Measurements from ENCODE around the gene C6orf89. TPM values are rescaled to one million over a fixed set of nuclear protein-coding genes. Genes with fewer than 3 reads are reported as not detected.
"Not testable (repeated sequence)": the region's sequence is repeated elsewhere in the genome, so short reads cannot be mapped to it uniquely, and the experiment has no call there.

Gene C6orf89
- total RNA-seq, 8 experiments from 2014 or later: 22.2 to 55.6 (median 34.5) TPM

DNA sequence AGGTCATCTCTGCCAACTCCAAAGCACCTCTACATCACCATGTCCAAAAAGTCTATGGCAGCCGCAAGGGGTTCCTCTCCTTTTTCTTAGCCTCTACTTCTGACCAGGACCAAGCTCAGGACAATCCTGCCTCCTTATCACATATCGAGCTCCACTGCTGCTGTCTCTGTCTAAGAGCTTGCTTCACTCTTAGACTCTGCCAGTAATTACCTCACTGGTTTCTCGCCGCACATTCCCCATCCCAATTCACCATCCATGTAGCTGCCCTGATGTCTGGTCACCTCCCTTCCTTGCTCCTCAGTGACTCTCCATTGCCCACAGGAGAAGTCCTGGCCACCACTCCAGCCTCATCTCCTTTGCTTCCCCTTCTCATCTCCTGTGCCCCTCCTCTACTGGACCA is 44.7 kb downstream of the C6orf89 start:
- in situ Hi-C loops (cut with MboI; ENCODE audit: low pct_unique_long_range_greater_than_20kb in 2 of 9, low sequenced_read_pairs in 9 of 9, unreplicated experiment in 9 of 9): no loop called here
- no peak for ATAC-seq (replicated peaks in 6 of 8)
- H3K4me1 ChIP-seq (replicated peaks in 1 of 2): peaks cover 0 to 6% of the 10 kb centered on the region in 2 donors
- no peak overlapping the region for H3K4me3 ChIP-seq
- no peak overlapping the region for H3K27ac ChIP-seq
- WGBS, 10 experiments: 80 to 100% (median 98%) methylated on average over 2 to 4 of the region's 4 CpGs; no CpG with 5 or more reads in 4 of the 10 experiments

DNA sequence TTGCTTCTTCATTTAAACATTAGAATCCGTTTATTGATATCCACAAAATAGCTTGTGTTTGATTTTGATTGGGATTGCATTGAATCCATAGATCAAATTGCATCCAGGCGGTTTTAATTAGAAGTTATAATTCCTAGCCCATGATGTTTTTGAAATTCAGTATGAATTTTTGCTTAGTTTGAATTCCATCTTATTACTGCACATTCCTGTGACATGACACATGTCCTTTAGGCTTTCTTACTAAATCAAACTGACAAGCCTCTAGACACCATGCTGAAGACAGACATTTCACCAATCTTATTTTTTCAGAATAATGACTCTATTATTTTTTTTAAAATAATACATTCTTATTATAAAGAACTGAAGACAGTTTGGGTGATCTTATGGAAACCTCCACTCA is 47.4 kb downstream of the C6orf89 start:
- in situ Hi-C loops (cut with MboI; ENCODE audit: low pct_unique_long_range_greater_than_20kb in 2 of 9, low sequenced_read_pairs in 9 of 9, unreplicated experiment in 9 of 9): no loop called here
- WGBS, 10 experiments: 17 to 82% (median 52%) methylated on average over 1 to 2 of the region's 2 CpGs; no CpG with 5 or more reads in 2 of the 10 experiments
- H3K27ac ChIP-seq: no peak overlapping the region
- no peaks in the 10 kb centered on the region for H3K4me1 ChIP-seq (replicated peaks in 1 of 2)
- H3K4me3 ChIP-seq: no peak overlapping the region
- peak in 3 of 8 experiments; percentile 52 to 70 (median 65) for ATAC-seq (replicated peaks in 6 of 8)

DNA sequence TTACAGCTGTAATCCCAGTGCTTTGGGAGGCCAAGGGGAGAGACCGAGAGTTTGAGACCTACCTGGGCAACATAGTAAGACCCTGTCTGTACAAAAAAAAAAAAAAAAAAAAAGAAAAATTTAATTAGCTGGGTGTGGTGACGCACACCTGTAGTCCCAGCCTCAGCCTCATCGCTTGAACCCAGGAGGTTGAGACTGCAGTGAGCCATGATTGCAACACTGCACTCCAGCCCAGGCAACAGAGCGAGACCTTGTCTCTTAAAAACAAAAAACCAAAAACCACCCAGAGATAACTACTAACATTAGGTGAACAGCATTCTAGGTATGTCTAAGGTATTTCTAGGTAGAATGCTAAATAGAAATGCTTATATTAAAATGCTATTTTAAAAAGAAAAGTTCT is 47.8 kb downstream of the C6orf89 start:
- no peaks in the 10 kb centered on the region for H3K4me1 ChIP-seq (replicated peaks in 1 of 2)
- H3K27ac ChIP-seq: no peak overlapping the region
- in situ Hi-C loops (cut with MboI; ENCODE audit: low pct_unique_long_range_greater_than_20kb in 2 of 9, low sequenced_read_pairs in 9 of 9, unreplicated experiment in 9 of 9): no loop called here
- no peak overlapping the region for H3K4me3 ChIP-seq
- WGBS, 10 experiments: 70 to 100% (median 92%) methylated on average over 1 to 4 of the region's 4 CpGs; no CpG with 5 or more reads in 2 of the 10 experiments
- no peak for ATAC-seq (replicated peaks in 6 of 8)

DNA sequence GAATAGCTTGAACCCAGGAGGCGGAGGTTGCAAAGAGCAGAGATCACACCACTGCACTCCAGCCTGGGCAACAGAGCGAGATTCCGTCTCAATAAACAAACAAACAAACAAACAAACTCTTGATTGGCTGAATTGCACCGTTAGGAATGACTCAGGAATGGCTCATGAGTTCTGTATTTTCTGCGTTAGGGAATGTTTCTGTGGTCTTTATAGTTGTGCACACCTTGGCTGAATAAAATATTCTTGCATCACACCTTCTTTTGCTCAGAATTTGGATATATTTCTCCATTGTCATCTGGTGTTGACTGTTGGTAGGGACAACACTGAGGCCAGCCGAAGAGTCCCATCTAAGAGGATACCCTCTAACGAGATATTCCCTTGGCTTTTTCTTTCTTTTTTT is 49.1 kb downstream of the C6orf89 start:
- 80 to 100% (median 91%) methylated on average over 4 to 7 of the region's 7 CpGs; no CpG with 5 or more reads in 1 of the 10 experiments for whole genome bisulfite sequencing, 10 experiments

DNA sequence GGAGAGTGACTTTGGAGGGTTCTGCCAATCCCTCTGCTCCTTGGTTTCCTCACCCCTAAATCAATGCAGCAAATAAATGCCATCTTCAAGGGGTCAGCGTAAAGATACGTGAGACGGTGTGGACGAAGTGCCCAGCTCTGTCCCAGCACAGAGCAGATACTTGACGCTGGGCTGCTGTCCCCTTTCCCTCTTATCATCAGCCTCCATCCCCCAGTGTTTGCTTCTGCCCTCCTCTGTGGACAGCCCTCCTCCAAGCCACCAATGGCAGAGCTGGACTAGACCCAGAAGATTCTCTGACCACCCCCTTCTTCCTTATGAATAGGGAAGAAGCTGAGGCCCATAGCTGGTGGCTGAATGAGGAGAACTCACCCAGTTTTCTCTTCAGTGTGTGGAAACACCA is 51.1 kb downstream of the C6orf89 start:
- H3K4me1 ChIP-seq (replicated peaks in 1 of 2): no peaks in the 10 kb centered on the region
- 97 to 100% (median 100%) methylated on average over 1 to 5 of the region's 5 CpGs; no CpG with 5 or more reads in 6 of the 10 experiments for WGBS, 10 experiments
- no peak for ATAC-seq (replicated peaks in 6 of 8)
- no peak overlapping the region for H3K4me3 ChIP-seq
- H3K27ac ChIP-seq: no peak overlapping the region
- in situ Hi-C loops (cut with MboI; ENCODE audit: low pct_unique_long_range_greater_than_20kb in 2 of 9, low sequenced_read_pairs in 9 of 9, unreplicated experiment in 9 of 9): no loop called here

More for the DNA sequence above, 49.1 kb downstream of the C6orf89 start:
- no peak for ATAC-seq (replicated peaks in 6 of 8)
- no peak overlapping the region for H3K4me3 ChIP-seq
- in situ Hi-C loops (cut with MboI; ENCODE audit: low pct_unique_long_range_greater_than_20kb in 2 of 9, low sequenced_read_pairs in 9 of 9, unreplicated experiment in 9 of 9): no loop called here
- H3K4me1 ChIP-seq (replicated peaks in 1 of 2): no peaks in the 10 kb centered on the region
- no peak overlapping the region for H3K27ac ChIP-seq

DNA sequence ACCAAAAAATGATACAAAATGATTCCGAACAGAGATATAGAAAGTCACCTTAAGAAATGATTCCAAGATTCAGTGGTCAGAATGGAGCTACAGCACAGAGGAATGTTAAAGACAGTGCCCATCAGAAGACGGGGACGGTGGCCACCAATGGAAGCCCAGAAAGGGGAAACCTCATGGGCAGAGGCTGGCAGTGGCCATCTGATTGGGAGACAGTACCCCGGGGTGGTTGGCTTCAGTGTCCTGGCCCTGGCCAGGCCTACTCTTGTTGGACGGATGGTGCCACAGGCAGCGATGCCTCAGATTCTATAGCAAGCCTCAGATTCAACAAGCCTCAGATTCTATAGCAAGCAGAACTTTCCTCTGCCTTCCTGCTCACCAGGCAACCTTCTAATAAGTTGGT is 52.1 kb downstream of the C6orf89 start:
- in situ Hi-C loops (cut with MboI; ENCODE audit: low pct_unique_long_range_greater_than_20kb in 2 of 9, low sequenced_read_pairs in 9 of 9, unreplicated experiment in 9 of 9): no loop called here
- ATAC-seq (replicated peaks in 6 of 8): no peak
- H3K4me1 ChIP-seq (replicated peaks in 1 of 2): no peaks in the 10 kb centered on the region
- WGBS, 10 experiments: 80 to 100% (median 91%) methylated on average over 1 to 6 of the region's 6 CpGs; no CpG with 5 or more reads in 1 of the 10 experiments
- no peak overlapping the region for H3K4me3 ChIP-seq
- H3K27ac ChIP-seq: no peak overlapping the region

DNA sequence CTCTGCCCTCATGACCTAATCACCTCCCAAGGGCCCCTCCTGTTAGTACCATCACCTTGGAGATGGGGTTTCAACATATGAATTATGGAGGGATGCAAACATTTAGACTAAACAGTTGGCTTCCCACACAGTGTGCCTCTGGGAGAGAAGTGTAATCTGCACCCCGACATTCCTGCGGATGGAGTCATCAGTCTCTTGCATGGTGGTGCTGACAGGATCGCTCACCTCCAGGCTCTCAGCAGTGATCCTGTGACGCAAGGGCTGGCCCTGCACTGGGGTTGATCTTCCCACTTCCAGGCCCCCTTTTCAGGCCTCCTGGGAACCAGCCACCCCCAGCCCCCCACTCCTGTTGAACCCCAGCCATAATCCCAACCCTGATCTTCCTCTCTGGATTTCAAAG is 52.8 kb downstream of the C6orf89 start:
- in situ Hi-C loops (cut with MboI; ENCODE audit: low pct_unique_long_range_greater_than_20kb in 2 of 9, low sequenced_read_pairs in 9 of 9, unreplicated experiment in 9 of 9): no loop called here
- WGBS, 10 experiments: 8 to 10% methylated on average over 2 of the region's 4 CpGs; no CpG with 5 or more reads in 8 of the 10 experiments
- peak in 1 of 8 experiments; percentile 73 for ATAC-seq (replicated peaks in 6 of 8)

DNA sequence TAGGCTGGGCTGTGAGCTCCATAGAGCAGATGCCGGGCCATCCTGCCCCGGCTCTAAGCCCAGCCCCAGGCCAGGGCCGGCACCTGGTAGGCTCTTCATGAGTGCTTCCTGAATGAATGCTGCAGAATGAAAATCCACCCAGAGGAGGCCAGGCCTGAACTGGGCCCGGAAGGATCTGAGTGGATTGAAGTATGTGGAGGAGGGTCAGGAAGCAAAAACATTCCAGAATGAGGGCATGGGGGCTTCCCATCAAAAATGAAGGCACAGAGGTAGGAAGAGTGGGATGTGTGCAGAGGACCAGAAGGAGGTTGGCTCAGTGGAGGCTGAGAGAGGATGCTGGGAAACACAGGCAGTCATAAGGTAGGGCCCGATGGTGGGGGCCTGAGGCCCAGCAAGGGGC is 53.3 kb downstream of the C6orf89 start:
- in situ Hi-C loops (cut with MboI; ENCODE audit: low pct_unique_long_range_greater_than_20kb in 2 of 9, low sequenced_read_pairs in 9 of 9, unreplicated experiment in 9 of 9); H3K4me3 ChIP-seq; H3K4me1 ChIP-seq (replicated peaks in 1 of 2); ATAC-seq (replicated peaks in 6 of 8); H3K27ac ChIP-seq: not testable (repeated sequence)
- WGBS, 10 experiments: 80 to 100% (median 90%) methylated on average over 1 to 2 of the region's 5 CpGs; no CpG with 5 or more reads in 7 of the 10 experiments

More for the DNA sequence above, 52.8 kb downstream of the C6orf89 start:
- H3K4me3 ChIP-seq: no peak overlapping the region
- H3K4me1 ChIP-seq (replicated peaks in 1 of 2): no peaks in the 10 kb centered on the region
- no peak overlapping the region for H3K27ac ChIP-seq

DNA sequence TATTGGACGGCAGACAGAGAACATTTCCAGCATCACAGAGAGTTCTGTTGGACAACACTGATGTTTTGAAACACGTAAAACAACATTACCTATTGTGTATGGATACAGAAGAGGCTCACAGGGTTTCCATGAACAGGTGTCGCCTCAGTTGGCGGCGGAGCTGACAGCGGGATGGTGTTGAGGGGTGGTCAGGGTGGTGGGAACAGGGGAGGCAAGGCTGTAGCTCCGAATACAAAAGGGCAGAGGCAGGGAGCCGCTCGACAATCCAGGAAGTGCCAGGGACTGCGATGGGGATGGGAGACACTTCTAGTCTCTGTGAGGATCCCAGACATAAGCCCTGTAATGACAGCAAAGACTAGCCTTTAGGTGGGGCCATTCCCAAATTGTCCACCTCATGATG is 54.3 kb downstream of the C6orf89 start:
- ATAC-seq (replicated peaks in 6 of 8): no peak
- in situ Hi-C loops (cut with MboI; ENCODE audit: low pct_unique_long_range_greater_than_20kb in 2 of 9, low sequenced_read_pairs in 9 of 9, unreplicated experiment in 9 of 9): no loop called here
- WGBS, 10 experiments: 60 to 94% (median 83%) methylated on average over 1 to 8 of the region's 10 CpGs; no CpG with 5 or more reads in 3 of the 10 experiments
- no peak overlapping the region for H3K27ac ChIP-seq
- no peak overlapping the region for H3K4me3 ChIP-seq
- no peaks in the 10 kb centered on the region for H3K4me1 ChIP-seq (replicated peaks in 1 of 2)

DNA sequence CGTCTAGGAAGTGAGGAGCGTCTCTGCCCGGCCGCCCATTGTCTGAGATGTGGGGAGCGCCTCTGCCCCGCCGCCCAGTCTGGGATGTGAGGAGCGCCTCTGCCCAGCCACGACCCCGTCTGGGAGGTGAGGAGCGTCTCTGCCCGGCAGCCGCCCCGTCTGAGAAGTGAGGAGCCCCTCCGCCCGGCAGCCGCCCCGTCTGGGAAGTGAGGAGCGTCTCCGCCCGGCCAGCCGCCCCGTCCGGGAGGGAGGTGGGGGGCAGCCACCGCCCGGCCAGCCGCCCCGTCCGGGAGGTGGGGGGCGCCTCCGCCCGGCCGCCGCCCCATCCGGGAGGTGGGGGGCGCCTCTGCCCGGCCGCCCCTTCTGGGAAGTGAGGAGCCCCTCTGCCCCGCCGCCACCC is 55.8 kb downstream of the C6orf89 start:
- in situ Hi-C loops (cut with MboI; ENCODE audit: low pct_unique_long_range_greater_than_20kb in 2 of 9, low sequenced_read_pairs in 9 of 9, unreplicated experiment in 9 of 9); H3K4me1 ChIP-seq (replicated peaks in 1 of 2); H3K27ac ChIP-seq; ATAC-seq (replicated peaks in 6 of 8); H3K4me3 ChIP-seq: not testable (repeated sequence)
- no CpG with 5 or more reads among the region's 40 CpGs for WGBS, 10 experiments

DNA sequence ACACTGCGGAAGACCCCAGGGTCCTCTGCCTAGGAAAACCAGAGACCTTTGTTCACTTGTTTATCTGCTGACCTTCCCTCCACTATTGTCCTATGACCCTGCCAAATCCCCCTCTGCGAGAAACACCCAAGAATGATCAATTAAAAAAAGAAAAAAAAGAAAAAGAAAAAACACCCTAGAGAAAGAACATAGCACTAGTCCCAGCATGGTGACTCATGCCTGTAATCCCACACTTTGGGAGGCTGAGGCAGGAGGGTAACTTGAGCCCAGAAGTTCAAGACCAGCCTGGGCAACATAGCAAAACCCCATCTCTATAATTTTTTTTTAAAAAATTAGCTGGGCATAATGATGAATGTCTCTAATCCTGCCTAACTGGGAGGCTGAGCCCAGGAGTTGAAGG is 56.6 kb downstream of the C6orf89 start:
- H3K4me3 ChIP-seq; in situ Hi-C loops (cut with MboI; ENCODE audit: low pct_unique_long_range_greater_than_20kb in 2 of 9, low sequenced_read_pairs in 9 of 9, unreplicated experiment in 9 of 9); H3K27ac ChIP-seq; H3K4me1 ChIP-seq (replicated peaks in 1 of 2): not testable (repeated sequence)
- ATAC-seq (replicated peaks in 6 of 8): peak in 2 of 8 experiments; percentile 66 to 94
- WGBS, 10 experiments: no CpG with 5 or more reads among the region's 2 CpGs

DNA sequence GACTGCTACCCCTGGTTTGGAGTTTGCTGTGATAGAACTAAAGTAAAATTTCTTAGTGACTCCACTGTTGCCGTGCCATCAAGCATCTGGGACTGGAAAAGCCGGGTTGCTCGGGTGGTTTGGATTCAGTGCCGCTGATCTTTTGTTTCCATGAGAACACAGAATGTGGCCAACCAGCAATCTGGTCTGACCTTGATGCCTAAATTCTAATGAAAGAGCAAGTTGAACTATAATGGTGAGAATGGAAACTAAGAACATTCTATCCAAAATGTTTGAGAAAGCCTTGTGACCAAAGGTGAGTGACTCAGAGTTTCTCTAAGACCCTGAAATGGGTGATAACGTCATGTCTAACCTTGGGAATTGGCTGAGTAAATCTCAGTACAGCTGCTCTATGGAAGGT is 58.9 kb downstream of the C6orf89 start:
- in situ Hi-C loops (cut with MboI; ENCODE audit: low pct_unique_long_range_greater_than_20kb in 2 of 9, low sequenced_read_pairs in 9 of 9, unreplicated experiment in 9 of 9): no loop called here
- Histone ChIP-seq H3K27ac (no peak overlapping the region), H3K4me3 (no peak overlapping the region), H3K4me1 (replicated peaks in 1 of 2) (no peaks in the 10 kb centered on the region)
- no peak for ATAC-seq (replicated peaks in 6 of 8)
- 67 to 100% (median 81%) methylated on average over 1 to 5 of the region's 5 CpGs; no CpG with 5 or more reads in 2 of the 10 experiments for WGBS, 10 experiments

DNA sequence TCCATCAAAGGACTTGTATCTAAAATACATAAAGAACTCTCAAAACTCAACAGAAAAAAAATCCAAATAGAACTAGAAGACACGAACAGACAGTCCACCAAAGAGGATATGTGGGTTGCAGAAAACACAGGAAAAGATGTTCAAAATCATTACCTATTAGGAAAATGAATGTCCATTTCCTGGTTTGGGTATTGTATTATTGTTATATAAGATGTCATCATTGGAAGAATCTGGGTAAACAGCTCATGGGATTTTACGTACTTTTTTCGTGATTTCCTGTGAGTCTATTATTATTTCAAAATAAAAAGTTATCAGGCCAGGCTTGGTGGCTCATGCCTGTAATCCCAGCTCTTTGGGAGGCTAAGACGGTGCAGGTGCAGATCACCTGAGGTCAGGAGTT is 59.5 kb downstream of the C6orf89 start:
- WGBS, 10 experiments: 70 to 100% (median 80%) methylated on average over 1 to 4 of the region's 4 CpGs; no CpG with 5 or more reads in 1 of the 10 experiments
- H3K27ac ChIP-seq: no peak overlapping the region
- ATAC-seq (replicated peaks in 6 of 8): no peak
- H3K4me3 ChIP-seq: no peak overlapping the region
- in situ Hi-C loops (cut with MboI; ENCODE audit: low pct_unique_long_range_greater_than_20kb in 2 of 9, low sequenced_read_pairs in 9 of 9, unreplicated experiment in 9 of 9): no loop called here
- no peaks in the 10 kb centered on the region for H3K4me1 ChIP-seq (replicated peaks in 1 of 2)

DNA sequence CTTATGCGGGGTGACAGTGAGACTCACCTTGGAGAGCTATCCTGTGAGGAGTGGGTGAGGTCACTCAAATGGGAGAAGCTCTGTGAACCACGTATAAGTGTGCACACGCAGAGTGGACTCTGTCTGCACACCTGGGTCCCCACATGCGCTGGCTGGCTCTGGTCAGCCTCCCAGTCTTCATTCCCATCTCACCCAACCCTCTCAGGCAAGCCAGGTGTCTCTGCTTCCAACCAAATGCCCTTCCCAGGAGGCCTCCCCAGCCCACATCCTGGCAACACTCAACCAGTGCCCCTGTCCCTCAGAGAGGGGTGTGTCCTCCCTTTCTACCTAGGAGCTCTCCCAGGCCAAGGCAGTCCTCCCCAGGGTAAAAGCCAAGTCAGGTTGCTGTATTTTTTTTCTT is 60.8 kb downstream of the C6orf89 start:
- ATAC-seq (replicated peaks in 6 of 8): no peak
- Histone ChIP-seq H3K27ac (no peak overlapping the region), H3K4me3 (no peak overlapping the region), H3K4me1 (replicated peaks in 1 of 2) (no peaks in the 10 kb centered on the region)
- in situ Hi-C loops (cut with MboI; ENCODE audit: low pct_unique_long_range_greater_than_20kb in 2 of 9, low sequenced_read_pairs in 9 of 9, unreplicated experiment in 9 of 9): no loop called here
- WGBS, 10 experiments: 90 to 100% (median 100%) methylated on average over 1 to 2 of the region's 4 CpGs; no CpG with 5 or more reads in 7 of the 10 experiments

Data from motor neuron (in vitro differentiated cells).